Fibroblast of lung (primary cell): ENCODE data around the gene UNCX. TPM values are rescaled to one million over a fixed set of nuclear protein-coding genes. Genes with fewer than 3 reads are reported as not detected.

Source experiments
- DNase-seq, 2 donors: peaks; one replicate each; pipeline versions ENCODE4 v3.0.0 to v3.0.0-alpha.2; 2010; ENCODE audit warnings: low read depth in 2 of 2
- H2AFZ ChIP-seq: 2 replicates; pipeline ENCODE4 v1.5.1; 2012; ENCODE audit warnings: low read length, control low read depth, inconsistent platforms
- H3K27ac ChIP-seq: 2 replicates; pipeline ENCODE4 v1.5.1; 2011; ENCODE audit warnings: low read length, control low read depth; ENCODE audit not compliant: insufficient read depth
- H3K27me3 ChIP-seq: 2 replicates; pipeline ENCODE4 v1.5.1; 2011; ENCODE audit warnings: mild to moderate bottlenecking, low read length; ENCODE audit not compliant: control insufficient read depth, insufficient read depth
- H3K36me3 ChIP-seq: 2 replicates; pipeline ENCODE4 v1.5.1; 2011; ENCODE audit warnings: low read length; ENCODE audit not compliant: control insufficient read depth, insufficient read depth
- H3K4me1 ChIP-seq: 2 replicates; pipeline ENCODE4 v1.5.1; 2011; ENCODE audit warnings: low read length; ENCODE audit not compliant: control insufficient read depth, insufficient read depth; ENCODE audit errors: extremely low read depth
- H3K4me2 ChIP-seq: 2 replicates; pipeline ENCODE4 v1.5.1; 2011; ENCODE audit warnings: low read length, control low read depth; ENCODE audit not compliant: insufficient read depth; ENCODE audit errors: extremely low read depth
- H3K4me3 ChIP-seq, 4 experiments: fragments of 200-600 bp in 1 of 4; sonication (generic) in 1 of 4; replicated peaks in 1 of 4; 2 replicates each; pipeline ENCODE4 v1.5.1; 2011 to 2016; ENCODE audit warnings: low read length in 4 of 4, low read depth in 3 of 4, mild to moderate bottlenecking in 3 of 4, control low read depth in 2 of 4, inconsistent platforms in 1 of 4, mixed read lengths in 1 of 4; ENCODE audit not compliant: insufficient read depth in 1 of 4; ENCODE audit errors: control extremely low read depth in 1 of 4
- H3K79me2 ChIP-seq: 2 replicates; pipeline ENCODE4 v1.5.1; 2012; ENCODE audit warnings: mild to moderate bottlenecking, low read length, inconsistent platforms; ENCODE audit not compliant: control insufficient read depth, insufficient read depth
- H3K9ac ChIP-seq: 2 replicates; pipeline ENCODE4 v1.5.1; 2011; ENCODE audit warnings: mild to moderate bottlenecking, low read length, control low read depth; ENCODE audit not compliant: insufficient read depth
- H3K9me3 ChIP-seq: 2 replicates; pipeline ENCODE4 v1.5.1; 2012; ENCODE audit warnings: low read depth, low read length; ENCODE audit not compliant: control insufficient read depth, insufficient read depth
- H4K20me1 ChIP-seq: 2 replicates; pipeline ENCODE4 v1.5.1; 2011; ENCODE audit warnings: low read length; ENCODE audit not compliant: control insufficient read depth, insufficient read depth; ENCODE audit errors: extremely low read depth
- CTCF ChIP-seq, 2 donors: IDR thresholded peaks in 1 of 2; conservative IDR thresholded peaks in 1 of 2; 1 replicate in 1 of 2; 2 replicates in 1 of 2; pipeline ENCODE4 v1.5.1; 2011 to 2012; ENCODE audit warnings: low read length in 2 of 2, control low read depth in 1 of 2, inconsistent platforms in 1 of 2, low read depth in 1 of 2, mild to moderate bottlenecking in 1 of 2
- EZH2 ChIP-seq: IDR thresholded peaks from 2 replicates; pipeline ENCODE4 v1.5.1; 2012; ENCODE audit warnings: low read length, control low read depth, mild to moderate bottlenecking; ENCODE audit errors: missing control alignments
- polyA plus RNA-seq, 2 donors: library from polyadenylated mRNA; depleted of rRNA in 1 of 2; stranded (reverse) in 1 of 2; unstranded in 1 of 2; fragments of >200 nt; gene quantifications; 2 replicates each; pipeline ENCODE4 v1.2.1, GENCODE V29; 2011 to 2012; ENCODE audit warnings: missing spikeins in 1 of 2
- total RNA-seq: library from RNA; depleted of rRNA; stranded (reverse); fragments of >200 nt; gene quantifications from 2 replicates; pipeline ENCODE4 v1.2.1, GENCODE V29; 2014

Gene UNCX
- total and polyA plus RNA-seq, 2 donors (not counting 1 experiment from before 2014, with no cell fraction given) = not detected

GRCh38 chr7:1268076-1268815 is 35.6 kb downstream of the UNCX start:
- no peak overlapping the region for H2AFZ ChIP-seq
- no peak for DNase-seq
- no peak overlapping the region for H3K4me3 ChIP-seq
- TF ChIP-seq EZH2 (no peak), CTCF (conservative IDR thresholded peaks at IDR 0.05 in 1 of 2, IDR thresholded peaks at IDR 0.05 in 1 of 2; ENCODE audit: low read depth in 1 of 2, low read length in 2 of 2) (no peak)
- H3K79me2 ChIP-seq = no peaks in the 10 kb centered on the region
- H3K4me2 ChIP-seq = no peak overlapping the region
- H3K27me3 ChIP-seq = peaks cover 5% of the 10 kb centered on the region
- no peaks in the 10 kb centered on the region for H3K4me1 ChIP-seq
- no peaks in the 10 kb centered on the region for H3K9me3 ChIP-seq
- H3K36me3 ChIP-seq = no peaks in the 10 kb centered on the region
- H3K9ac ChIP-seq = no peak overlapping the region
- H3K27ac ChIP-seq = no peak overlapping the region
- no peaks in the 10 kb centered on the region for H4K20me1 ChIP-seq

- H3K27me3 ChIP-seq = peaks cover 5% of the 10 kb centered on the region
- no peak for DNase-seq
- no peak overlapping the region for H2AFZ ChIP-seq
- no peak overlapping the region for H3K4me2 ChIP-seq
- TF ChIP-seq EZH2 (no peak), CTCF (conservative IDR thresholded peaks at IDR 0.05 in 1 of 2, IDR thresholded peaks at IDR 0.05 in 1 of 2; ENCODE audit: low read depth in 1 of 2, low read length in 2 of 2) (no peak)
- no peaks in the 10 kb centered on the region for H3K79me2 ChIP-seq
- H3K27ac ChIP-seq = no peak overlapping the region
- H3K9me3 ChIP-seq = no peaks in the 10 kb centered on the region
- no peak overlapping the region for H3K4me3 ChIP-seq
- H3K36me3 ChIP-seq = no peaks in the 10 kb centered on the region
- no peaks in the 10 kb centered on the region for H4K20me1 ChIP-seq
- H3K9ac ChIP-seq = no peak overlapping the region
- H3K4me1 ChIP-seq = no peaks in the 10 kb centered on the region
These were observed 36.2 kb downstream of the UNCX start for GRCh38 chr7:1268866-1269265.

GRCh38 chr7:1269336-1269890 is 36.7 kb downstream of the UNCX start:
- H3K9ac ChIP-seq = no peak overlapping the region
- no peak overlapping the region for H3K27ac ChIP-seq
- H4K20me1 ChIP-seq = no peaks in the 10 kb centered on the region
- no peak for DNase-seq
- H3K4me2 ChIP-seq = no peak overlapping the region
- no peaks in the 10 kb centered on the region for H3K4me1 ChIP-seq
- H3K9me3 ChIP-seq = no peaks in the 10 kb centered on the region
- H3K36me3 ChIP-seq = no peaks in the 10 kb centered on the region
- H2AFZ ChIP-seq = no peak overlapping the region
- TF ChIP-seq CTCF (conservative IDR thresholded peaks at IDR 0.05 in 1 of 2, IDR thresholded peaks at IDR 0.05 in 1 of 2; ENCODE audit: low read depth in 1 of 2, low read length in 2 of 2) (no peak), EZH2 (no peak)
- no peaks in the 10 kb centered on the region for H3K79me2 ChIP-seq
- H3K4me3 ChIP-seq = no peak overlapping the region
- peaks cover 5% of the 10 kb centered on the region for H3K27me3 ChIP-seq
